PC-9 (cell line): Measurements from ENCODE around the gene KIDINS220. TPM values are rescaled to one million over a fixed set of nuclear protein-coding genes. Genes with fewer than 3 reads are reported as not detected.

Source experiments
- total RNA-seq: library from RNA; stranded (reverse); gene quantifications from 2 replicates; pipeline ENCODE4 v1.2.3, GENCODE V29; 2021

The KIDINS220 gene
- total RNA-seq, 1 experiment from 2014 or later = 13.9 TPM

Other genes with a start within 250 kb of the KIDINS220 start
- 0.61 and 0.95 TPM in 2 replicates for gene ID2, start 155.6 kb downstream of the KIDINS220 start, total RNA-seq
- gene MBOAT2, start 166.1 kb upstream of the KIDINS220 start, total RNA-seq = 45.3 and 57.7 TPM in 2 replicates